Neural cell (in vitro differentiated cells): ENCODE data around the gene EFCAB8.

Experiments used
- CTCF ChIP-seq: fragments of 450-650 bp; IDR thresholded peaks from 2 replicates; pipeline ENCODE4 v1.5.1; 2014; ENCODE audit warnings: antibody characterized with exemption, mild to moderate bottlenecking, moderate library complexity; ENCODE audit not compliant: poor library complexity, severe bottlenecking
- EZH2 ChIP-seq: fragments of 200-600, 300-800 bp; shearing (Covaris generic), sonication (generic); IDR thresholded peaks from 2 replicates; pipeline ENCODE4 v1.6.1; 2014; ENCODE audit warnings: antibody characterized with exemption, low read length, borderline replicate concordance, mild to moderate bottlenecking; ENCODE audit not compliant: insufficient read depth, poor library complexity, severe bottlenecking
- MXI1 ChIP-seq: fragments of 450-650 bp; conservative IDR thresholded peaks from 2 replicates; pipeline ENCODE4 v1.6.1; 2014; ENCODE audit warnings: antibody characterized with exemption, mild to moderate bottlenecking; ENCODE audit not compliant: poor library complexity, severe bottlenecking
- REST ChIP-seq: IDR thresholded peaks from 2 replicates; pipeline ENCODE4 v1.6.1; 2012; ENCODE audit warnings: borderline replicate concordance

GRCh38 chr20:32809907-32810306 is 48.8 kb upstream of the EFCAB8 start:
- TF ChIP-seq MXI1, result no peak
- no peak for TF ChIP-seq EZH2
- TF ChIP-seq CTCF, result no peak
- no peak for TF ChIP-seq REST
